Rectal smooth muscle tissue (tissue), 1 donor: ENCODE data around the gene EPHA4.

Experiments used
- H3K27ac ChIP-seq: one replicate; pipeline ENCODE4 v1.7.0; 2013; ENCODE audit warnings: low read depth, low read length, inconsistent platforms
- H3K27me3 ChIP-seq: one replicate; pipeline ENCODE4 v1.7.0; 2013; ENCODE audit warnings: low read length; ENCODE audit not compliant: control insufficient read depth, insufficient read depth
- H3K36me3 ChIP-seq: one replicate; pipeline ENCODE4 v1.7.0; 2013; ENCODE audit warnings: low read length; ENCODE audit not compliant: control insufficient read depth, insufficient read depth
- H3K4me1 ChIP-seq: one replicate; pipeline ENCODE4 v1.7.0; 2013; ENCODE audit warnings: low read length; ENCODE audit not compliant: control insufficient read depth, insufficient read depth
- H3K4me3 ChIP-seq: one replicate; pipeline ENCODE4 v1.7.0; 2013; ENCODE audit warnings: low read length
- H3K9ac ChIP-seq: one replicate; pipeline ENCODE4 v1.7.0; 2013; ENCODE audit warnings: low read length

Gene EPHA4

DNA sequence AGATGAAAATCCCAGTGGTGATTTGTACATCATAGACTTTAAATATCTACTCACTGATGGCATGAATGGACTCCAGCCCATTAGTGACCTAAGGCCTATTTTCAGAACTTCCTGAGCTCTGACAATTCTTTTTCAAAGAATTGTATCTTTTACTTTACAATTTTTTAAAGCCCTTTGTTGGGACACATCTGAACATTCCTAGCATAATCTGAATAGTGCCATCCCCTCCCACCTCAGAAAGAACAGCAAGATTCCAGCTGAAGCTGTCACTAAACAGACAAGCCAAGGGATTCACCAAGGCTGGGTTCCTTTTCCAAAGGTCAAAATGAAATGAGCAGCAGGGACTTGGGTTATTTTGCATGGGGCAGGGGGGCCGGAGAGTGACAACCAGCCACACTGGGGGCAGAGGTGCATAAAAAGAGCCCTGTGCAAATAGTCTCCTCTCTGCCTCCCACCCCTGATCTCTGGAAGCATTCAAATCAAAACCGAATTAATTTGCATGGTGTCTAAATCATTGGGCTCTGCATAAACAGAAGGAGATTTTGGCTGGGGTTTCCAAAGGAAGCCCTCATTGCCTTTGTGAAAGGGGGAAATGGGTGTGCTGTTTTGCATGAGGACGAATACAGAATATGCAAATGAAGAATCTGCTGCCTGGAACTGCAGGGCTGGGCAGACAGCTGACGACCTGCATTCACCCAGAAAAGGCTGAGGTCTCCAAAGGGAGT lies 17.2 kb downstream of the EPHA4 start:
- H3K4me3 ChIP-seq, result no peak overlapping the region

DNA sequence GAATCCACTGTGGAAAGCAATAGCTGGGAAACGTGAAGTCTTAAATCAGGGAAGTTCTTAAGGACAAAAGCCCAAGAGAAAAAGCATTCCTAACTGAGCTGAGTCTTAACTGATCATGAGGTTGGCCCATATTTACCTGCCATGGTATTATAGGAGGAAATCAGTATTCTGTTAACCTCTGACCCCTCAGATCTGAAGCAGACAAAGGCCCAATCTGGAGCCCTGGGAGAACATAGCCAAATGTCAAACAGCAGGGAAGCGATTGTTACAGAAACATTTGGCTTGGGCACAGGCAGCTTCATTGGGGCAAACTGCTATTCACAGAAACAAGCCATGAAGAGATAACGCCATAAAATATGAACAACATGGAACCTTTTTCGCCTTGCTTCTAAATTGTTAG lies 18.8 kb downstream of the EPHA4 start:
- Histone ChIP-seq H3K4me3 (no peak overlapping the region), H3K27me3 (no peaks in the 10 kb centered on the region), H3K27ac (no peak overlapping the region), H3K36me3 (no peaks in the 10 kb centered on the region), H3K4me1 (peaks cover 8% of the 10 kb centered on the region), H3K9ac (no peak overlapping the region)

More for the DNA sequence above, 17.2 kb downstream of the EPHA4 start:
- no peaks in the 10 kb centered on the region for H3K27me3 ChIP-seq
- no peak overlapping the region for H3K9ac ChIP-seq
- no peak overlapping the region for H3K27ac ChIP-seq
- peaks cover 8% of the 10 kb centered on the region for H3K4me1 ChIP-seq
- no peaks in the 10 kb centered on the region for H3K36me3 ChIP-seq

DNA sequence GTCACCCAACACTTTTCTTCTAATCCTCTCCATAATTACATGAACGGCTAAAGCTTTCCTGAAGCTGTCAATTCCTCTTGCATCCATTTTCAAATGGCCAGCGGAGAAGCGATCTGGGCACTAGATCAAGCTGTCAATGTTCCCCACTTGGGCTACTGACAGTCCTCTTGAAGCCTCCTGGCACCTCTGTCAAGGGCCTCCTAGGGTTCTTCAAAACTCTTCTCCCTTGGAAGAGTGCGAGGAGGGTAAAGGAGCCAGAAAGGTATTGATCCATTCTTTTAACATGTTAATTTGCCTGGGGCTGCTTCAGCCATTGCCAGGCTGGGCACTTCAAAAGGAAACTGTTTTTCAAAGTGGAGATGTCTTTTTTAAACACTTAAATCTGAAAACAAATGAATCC lies 19.8 kb downstream of the EPHA4 start:
- Histone ChIP-seq H3K27me3 (no peaks in the 10 kb centered on the region), H3K27ac (no peak overlapping the region), H3K9ac (no peak overlapping the region), H3K4me1 (peaks cover 8% of the 10 kb centered on the region), H3K36me3 (no peaks in the 10 kb centered on the region), H3K4me3 (no peak overlapping the region)

DNA sequence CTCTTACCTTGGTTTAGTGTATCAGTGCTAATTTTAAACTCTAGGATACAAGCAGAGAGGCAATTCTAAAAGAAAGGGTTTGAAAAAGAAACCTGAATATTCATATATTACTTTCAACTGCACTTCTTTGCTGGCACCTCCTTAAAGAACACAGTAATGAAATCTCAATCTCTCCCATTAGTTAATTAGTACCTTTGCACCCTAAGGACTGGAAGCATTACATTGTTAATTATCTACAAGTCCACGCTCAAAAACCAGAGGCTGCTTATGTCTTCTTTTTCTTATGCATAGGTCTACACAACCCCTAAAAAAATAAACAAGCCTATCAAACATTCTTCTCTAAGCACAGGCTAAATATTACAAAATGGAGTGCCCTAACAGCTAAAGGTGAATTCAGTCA lies 20.2 kb downstream of the EPHA4 start:
- Histone ChIP-seq H3K4me3 (no peak overlapping the region), H3K9ac (no peak overlapping the region), H3K36me3 (no peaks in the 10 kb centered on the region), H3K4me1 (peaks cover 8% of the 10 kb centered on the region), H3K27me3 (no peaks in the 10 kb centered on the region), H3K27ac (no peak overlapping the region)

DNA sequence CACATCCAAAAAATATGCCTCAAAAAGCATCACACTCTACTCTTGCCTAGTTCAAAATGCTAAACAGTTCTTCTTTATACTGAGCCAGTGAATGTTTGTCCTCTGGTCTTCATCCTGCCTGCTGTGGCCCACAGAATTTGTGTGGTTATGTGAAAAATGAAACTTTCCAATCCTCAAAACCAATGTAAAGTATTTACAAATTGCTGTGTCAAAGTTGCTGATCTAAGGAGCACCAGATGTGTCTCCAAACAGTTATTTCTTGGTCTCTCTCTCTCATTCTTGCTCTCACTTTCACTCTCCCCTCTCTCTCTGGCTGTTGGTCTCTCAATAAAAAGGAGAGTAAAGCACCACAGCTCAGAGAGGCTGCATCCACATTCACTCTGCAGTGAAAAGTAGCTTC lies 23.0 kb downstream of the EPHA4 start:
- Histone ChIP-seq H3K4me3 (no peak overlapping the region), H3K36me3 (no peaks in the 10 kb centered on the region), H3K9ac (no peak overlapping the region), H3K4me1 (no peaks in the 10 kb centered on the region), H3K27me3 (no peaks in the 10 kb centered on the region), H3K27ac (no peak overlapping the region)

DNA sequence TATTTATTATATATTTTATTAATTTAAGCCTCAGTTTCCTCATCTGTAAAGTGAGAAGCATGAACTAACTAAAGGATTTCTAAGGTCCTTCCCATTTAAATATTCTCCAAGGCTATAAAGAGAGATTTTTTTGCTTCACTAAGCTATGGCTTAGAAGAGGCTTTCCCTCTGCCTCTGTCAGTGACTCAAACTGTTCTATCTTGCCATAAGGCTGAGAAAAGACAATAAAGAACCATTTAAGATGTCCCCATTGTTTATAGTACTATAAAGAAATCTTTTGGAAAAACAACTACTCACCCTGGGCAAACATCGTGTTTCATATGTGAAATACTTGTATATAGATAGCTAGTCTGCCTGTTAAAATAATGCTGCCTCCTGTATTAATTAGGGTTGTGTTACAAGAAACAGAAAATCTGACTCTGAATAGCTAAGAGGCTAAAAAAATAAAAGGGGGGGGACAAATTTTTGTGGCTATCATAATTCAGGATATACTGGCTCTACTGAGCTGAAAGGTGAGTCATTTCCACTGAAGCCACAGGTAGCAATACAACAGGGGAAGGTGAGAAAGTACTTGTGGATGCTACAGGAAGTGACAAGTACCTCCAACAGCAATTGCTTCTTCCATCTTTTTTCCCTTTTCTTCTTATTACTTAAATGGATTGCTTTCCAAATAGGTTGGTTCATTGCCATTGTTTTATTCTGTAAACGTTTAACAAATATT lies 25.4 kb downstream of the EPHA4 start:
- Histone ChIP-seq H3K36me3 (no peaks in the 10 kb centered on the region), H3K4me3 (no peak overlapping the region), H3K4me1 (no peaks in the 10 kb centered on the region), H3K9ac (no peak overlapping the region), H3K27me3 (no peaks in the 10 kb centered on the region), H3K27ac (no peak overlapping the region)

DNA sequence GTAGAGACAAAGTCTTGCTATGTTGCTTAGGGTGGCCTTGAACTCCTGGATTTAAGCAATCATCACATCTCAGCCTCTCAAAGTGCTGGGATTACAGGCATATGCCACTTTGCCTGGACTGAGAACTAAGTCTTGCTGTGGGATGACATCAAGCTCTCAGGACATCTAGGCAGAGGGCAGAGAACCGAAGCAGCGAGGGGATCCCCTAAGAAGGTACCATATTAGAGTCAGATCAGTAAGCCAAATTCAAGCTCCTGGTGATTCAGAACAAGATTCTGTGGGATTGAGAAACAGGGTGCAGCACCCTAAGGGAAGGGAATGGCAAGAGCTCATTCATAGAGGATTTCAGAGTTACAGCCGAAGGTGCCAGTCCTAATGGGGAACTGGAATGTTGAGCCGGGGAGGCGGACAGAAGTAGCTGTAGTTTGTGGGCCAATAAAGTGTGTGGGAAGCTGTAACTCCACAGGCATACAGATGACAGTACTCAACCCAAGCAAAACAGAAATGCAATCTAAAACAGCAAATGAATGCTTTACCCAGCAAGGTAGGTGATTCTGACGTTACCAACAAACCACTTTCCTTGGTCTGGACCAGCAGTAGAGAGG lies 30.9 kb downstream of the EPHA4 start:
- no peak overlapping the region for H3K4me3 ChIP-seq
- no peaks in the 10 kb centered on the region for H3K27me3 ChIP-seq
- H3K36me3 ChIP-seq, result no peaks in the 10 kb centered on the region
- no peak overlapping the region for H3K9ac ChIP-seq
- H3K4me1 ChIP-seq, result no peaks in the 10 kb centered on the region
- H3K27ac ChIP-seq, result no peak overlapping the region

DNA sequence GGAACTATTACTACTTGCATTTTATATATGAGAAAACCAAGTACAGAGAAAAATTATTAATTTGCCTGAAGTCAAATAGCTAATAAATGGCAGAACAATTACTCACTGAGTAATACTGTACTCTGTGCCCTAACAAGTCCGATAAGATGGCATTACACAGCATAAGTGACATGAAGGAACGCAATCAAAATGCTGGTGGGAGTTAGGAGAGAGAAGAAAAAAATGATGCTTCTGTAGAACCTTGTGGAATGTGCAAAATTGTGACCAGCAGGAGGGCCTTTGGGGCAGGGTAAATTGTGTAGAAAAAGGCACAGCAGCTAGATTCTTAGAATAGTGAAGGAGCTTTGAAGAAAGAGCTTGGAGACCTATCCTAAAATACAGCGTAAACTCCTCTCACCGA lies 32.9 kb downstream of the EPHA4 start:
- H3K9ac ChIP-seq, result no peak overlapping the region
- no peaks in the 10 kb centered on the region for H3K4me1 ChIP-seq
- H3K4me3 ChIP-seq, result no peak overlapping the region
- no peak overlapping the region for H3K27ac ChIP-seq
- no peaks in the 10 kb centered on the region for H3K27me3 ChIP-seq
- no peaks in the 10 kb centered on the region for H3K36me3 ChIP-seq

DNA sequence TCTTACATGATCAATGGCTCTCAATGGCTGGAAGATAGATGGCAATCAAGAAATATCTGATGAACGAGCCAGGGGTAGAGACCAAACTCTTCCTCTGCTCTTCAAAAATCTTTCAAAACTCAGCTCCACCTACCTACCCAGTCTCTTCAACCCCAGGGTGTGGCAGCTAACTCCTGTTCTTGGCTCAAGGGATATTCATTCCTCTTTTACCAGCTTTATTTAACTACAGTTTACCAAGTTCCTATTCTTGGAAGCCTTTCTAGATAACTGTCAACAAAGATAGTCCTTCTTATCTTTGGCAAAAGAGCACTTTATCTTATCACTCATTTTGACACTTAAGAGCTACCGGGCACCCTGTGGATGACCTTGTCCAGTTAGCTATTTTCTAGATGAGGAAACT lies 36.3 kb downstream of the EPHA4 start:
- H3K27me3 ChIP-seq, result no peaks in the 10 kb centered on the region
- no peak overlapping the region for H3K4me3 ChIP-seq
- no peak overlapping the region for H3K27ac ChIP-seq
- H3K9ac ChIP-seq, result no peak overlapping the region
- no peaks in the 10 kb centered on the region for H3K4me1 ChIP-seq
- H3K36me3 ChIP-seq, result no peaks in the 10 kb centered on the region

DNA sequence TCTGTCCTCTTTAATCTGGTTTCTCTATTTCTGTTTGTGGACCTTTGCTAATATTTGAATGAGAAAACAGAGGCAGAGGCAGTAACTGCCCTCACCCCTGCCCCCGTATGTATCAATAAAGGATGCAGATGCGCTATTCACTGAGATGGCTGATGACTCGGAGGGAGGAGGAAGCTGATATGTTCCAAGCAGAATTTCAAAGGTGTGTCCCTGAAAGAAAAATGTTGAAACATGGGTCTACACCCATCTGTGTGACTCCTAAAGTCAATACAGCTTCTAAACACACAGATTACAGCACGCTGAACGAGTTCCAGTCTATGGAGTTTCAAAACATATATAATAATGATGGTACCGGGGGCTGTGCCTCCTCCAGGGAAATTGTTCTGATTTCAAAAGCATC lies 38.8 kb downstream of the EPHA4 start:
- no peaks in the 10 kb centered on the region for H3K27me3 ChIP-seq
- peaks cover 8% of the 10 kb centered on the region for H3K4me1 ChIP-seq
- no peak overlapping the region for H3K9ac ChIP-seq
- no peaks in the 10 kb centered on the region for H3K36me3 ChIP-seq
- no peak overlapping the region for H3K27ac ChIP-seq
- no peak overlapping the region for H3K4me3 ChIP-seq

DNA sequence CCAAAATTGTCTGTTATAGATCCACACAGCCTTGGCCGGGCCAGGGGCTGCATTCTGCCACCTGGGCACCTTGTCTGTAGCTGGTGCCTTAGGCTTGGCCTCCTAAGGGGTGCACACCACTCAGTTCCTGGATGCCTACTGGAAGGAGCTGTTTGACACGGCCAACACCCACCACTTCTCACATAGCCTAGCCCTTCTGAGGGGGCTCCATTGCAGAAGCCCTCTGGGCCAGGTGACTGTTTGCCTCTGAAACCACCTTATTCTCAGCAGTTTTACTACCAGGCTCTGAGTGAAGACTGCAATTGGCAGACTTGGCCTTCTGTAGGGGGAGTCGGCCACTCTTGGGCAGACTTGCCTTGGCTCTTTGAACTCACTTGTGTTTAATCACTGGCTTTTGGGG lies 39.5 kb downstream of the EPHA4 start:
- Histone ChIP-seq H3K9ac (no peak overlapping the region), H3K27ac (no peak overlapping the region), H3K36me3 (no peaks in the 10 kb centered on the region), H3K27me3 (no peaks in the 10 kb centered on the region), H3K4me1 (peaks cover 8% of the 10 kb centered on the region), H3K4me3 (no peak overlapping the region)

DNA sequence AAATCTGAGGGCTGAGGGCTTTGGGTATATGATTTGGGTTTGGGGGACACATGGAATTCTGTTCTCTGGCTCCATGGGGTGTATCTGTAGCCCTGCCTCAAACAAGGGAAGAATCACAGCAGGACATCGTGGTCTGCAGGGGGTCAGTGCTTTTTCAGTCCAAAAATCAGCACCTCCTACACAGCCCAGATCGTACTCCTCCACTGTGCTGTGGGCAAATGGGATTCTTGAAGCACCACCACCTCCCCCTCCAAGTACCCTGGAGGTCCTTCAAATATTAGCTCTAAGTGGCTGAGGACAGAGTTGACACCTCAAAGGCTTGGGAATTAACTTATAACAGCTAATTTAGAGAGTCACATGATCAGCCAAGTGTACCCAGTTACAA lies 41.5 kb downstream of the EPHA4 start:
- Histone ChIP-seq H3K27ac (no peak overlapping the region), H3K9ac (no peak overlapping the region), H3K27me3 (no peaks in the 10 kb centered on the region), H3K36me3 (no peaks in the 10 kb centered on the region), H3K4me3 (no peak overlapping the region), H3K4me1 (peaks cover 8% of the 10 kb centered on the region)
